GDM1 (cell line): ENCODE results near the gene STARD6.
"Not testable (repeated sequence)": the region's sequence is repeated elsewhere in the genome, so short reads cannot be mapped to it uniquely, and the experiment has no call there.

ENCODE experiments used
- DNase-seq: peaks from one replicate; lab custom pipeline; 2025; lab: John Stamatoyannopoulos, UW

The STARD6 gene

DNA sequence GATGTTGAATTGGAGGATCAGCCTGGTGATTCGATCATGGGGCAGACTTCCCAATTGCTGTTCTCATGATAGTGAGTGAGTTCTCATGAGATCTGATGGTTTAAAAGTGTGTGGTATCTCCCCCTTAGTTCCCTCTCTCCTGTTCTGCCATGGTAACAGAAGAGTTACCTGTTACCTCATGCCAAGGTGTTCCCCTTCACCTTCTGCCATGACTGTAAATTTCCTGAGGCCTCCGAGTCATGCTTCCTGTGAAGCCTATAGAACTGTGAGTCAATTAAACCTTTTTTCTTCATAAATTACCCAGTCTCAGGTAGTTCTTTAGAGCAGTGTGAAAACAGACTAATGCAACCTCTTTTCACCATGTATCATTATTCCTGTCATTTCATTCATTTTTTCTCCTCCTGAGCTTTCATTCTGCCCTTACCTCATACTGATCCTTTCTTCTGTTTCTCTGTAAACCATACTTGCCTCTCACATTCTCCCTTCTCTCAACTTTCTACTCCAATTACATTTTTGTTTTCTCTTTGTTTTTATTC lies 22.0 kb downstream of the STARD6 start:
- no peak for DNase-seq

DNA sequence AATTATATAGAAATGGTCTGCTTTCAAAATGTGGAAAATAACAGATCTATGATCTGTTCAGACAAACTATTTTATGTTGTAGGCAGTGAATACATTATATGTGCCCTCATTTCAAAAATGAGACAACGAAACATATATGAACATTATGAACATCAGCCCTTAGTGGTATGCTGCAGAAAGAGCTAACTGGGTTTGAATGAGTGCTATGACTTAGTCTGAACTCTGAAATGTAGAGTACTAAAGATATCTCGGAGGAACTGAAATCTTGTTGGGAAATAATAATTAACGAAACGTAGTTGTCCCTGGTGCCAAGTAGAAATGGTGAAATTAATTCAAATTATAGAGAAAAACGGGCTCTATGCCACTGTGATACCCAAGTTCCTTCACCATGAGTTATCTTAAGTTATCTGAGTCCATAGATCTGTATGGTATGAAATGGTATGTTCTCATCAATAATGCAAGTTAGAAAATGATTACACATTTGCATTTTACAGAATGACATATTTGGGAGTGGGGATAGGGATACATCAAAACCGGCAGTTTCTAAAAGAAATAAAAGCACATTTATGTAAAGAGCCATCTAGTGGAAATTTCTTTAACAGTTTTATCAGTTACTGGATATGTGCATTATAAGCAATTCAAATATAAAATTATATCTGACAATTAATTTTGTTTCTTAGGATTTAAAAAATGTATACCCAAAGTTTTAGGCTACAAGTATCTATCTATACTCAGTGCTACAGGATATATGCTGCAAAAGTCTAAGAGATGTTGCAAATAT lies 26.7 kb downstream of the STARD6 start:
- no peak for DNase-seq

DNA sequence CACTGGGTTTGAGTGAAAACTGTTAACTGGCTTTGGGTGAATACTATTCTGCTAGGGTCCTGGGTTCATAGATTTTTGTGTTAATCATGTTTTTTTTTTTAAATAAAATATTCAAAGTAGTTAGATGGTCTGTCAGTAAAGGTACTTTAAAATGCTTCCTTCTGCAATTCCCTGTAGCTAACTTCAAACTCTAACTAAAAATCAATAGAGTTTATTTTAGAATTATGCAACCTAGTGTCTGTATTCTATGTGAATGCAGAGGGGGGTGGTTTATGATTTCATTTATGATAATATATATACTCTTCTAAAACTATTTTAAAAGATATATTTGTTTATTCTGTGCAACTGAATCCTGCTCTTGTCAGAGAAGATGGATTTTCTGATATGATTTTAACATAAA lies 27.9 kb downstream of the STARD6 start:
- DNase-seq: no peak

DNA sequence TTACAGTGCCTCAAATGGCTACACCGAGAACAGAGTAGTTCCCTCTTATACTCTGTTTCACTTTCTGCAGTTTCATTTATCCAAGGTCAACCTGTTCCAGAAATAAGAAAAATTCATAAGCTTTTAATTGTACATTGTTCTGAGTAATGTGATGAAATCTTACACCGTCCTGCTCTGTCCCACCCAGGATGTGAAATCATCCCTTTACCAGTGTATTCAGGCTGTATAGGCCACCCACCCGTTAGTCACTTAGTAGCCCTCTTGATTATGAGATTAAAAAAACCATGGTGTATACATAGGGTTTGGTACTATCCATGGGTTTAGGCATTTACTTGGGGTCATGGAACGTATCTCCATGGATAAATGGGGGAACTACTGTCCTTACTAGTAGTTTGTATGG lies 29.8 kb downstream of the STARD6 start:
- DNase-seq: no peak

DNA sequence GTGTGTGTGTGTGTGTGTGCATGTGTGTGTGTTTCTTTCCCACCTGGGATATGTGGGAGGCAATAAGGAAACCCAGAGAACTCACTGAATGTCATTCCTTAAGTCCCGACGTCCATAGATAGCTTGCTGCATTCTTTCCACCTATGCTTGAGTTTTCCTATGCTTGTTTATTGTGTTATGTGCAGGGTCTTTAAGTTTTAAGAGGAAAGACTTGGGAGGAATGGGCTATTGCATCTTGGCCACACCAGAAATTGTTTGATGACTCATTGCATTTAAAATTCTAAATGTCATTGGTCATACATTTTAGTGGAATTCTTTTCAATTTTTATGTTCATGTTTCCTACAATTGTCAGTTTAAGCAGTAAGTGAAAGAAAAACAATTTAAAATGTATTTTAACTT lies 33.7 kb downstream of the STARD6 start:
- DNase-seq: no peak

DNA sequence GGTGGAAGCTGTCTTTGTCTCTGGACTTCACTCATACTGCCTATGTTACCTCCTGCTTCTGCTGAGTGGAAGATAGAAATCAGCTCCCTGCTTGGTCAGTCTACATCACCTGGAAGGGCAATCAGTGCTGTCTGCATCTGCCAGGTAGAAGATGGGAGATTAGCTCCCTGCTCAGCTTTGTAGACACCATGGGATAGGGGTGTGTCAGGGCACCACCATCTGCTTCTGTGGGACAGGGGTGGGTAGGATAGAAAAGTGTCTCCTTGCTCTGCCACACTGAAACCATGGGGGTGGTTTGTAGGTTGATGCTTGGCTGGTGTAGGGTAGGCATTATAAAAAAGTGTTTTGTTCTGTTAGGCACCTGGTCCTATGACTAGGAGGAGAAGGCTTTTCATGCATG lies 34.1 kb downstream of the STARD6 start:
- DNase-seq: no peak

DNA sequence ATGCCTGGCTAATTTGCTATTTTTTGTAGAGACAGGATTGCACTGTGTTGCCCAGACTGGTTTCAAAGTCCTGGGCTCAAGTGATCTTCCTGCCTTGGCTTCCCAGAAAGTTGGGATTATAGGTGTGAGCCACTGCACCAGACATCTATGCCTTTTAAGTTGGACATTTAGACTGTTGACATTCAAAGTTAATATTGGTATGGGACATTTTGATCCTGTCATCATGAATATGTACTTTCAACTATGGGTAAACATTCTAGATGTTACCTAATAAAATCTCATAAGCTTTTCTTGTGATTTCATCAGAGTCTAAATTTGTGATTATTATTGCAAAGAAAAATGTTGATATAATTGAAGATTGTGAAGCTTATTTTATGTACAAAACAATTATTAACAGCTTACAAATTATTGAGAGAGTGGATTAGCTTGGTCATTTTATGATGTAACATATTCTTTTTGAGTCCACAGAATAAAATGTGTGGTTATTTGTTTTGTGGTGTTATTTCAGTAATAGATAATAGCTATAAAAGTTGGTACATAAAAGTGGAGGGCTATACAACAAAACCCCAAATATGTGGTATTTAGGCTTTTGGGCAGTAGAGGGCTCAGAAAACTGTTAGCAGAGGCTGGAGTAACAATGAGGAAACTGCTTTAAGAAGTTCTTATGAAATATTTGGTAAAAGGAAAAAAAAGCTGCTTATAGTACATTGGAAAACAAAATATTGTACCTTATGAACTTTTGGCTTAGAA lies 41.4 kb downstream of the STARD6 start:
- DNase-seq: no peak

DNA sequence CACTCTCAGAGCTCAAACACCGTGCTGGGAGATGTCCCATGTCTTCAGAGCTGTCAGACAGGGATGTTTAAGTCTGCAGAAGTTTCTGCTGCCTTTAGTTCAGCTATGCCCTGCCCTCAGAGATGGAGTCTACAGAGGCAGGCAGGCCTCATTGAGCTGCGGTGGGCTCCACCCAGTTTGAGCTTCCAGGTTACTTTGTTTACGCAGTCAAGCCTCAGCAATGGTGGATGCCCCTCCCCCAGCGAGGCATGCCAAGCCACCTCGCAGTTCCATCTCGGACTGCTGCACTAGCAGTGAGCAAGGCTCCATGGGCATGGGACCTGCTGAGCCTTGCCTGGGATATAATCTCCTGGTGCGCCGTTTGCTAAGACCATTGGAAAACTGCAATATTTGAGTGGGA lies 48.1 kb downstream of the STARD6 start:
- DNase-seq: not testable (repeated sequence)

DNA sequence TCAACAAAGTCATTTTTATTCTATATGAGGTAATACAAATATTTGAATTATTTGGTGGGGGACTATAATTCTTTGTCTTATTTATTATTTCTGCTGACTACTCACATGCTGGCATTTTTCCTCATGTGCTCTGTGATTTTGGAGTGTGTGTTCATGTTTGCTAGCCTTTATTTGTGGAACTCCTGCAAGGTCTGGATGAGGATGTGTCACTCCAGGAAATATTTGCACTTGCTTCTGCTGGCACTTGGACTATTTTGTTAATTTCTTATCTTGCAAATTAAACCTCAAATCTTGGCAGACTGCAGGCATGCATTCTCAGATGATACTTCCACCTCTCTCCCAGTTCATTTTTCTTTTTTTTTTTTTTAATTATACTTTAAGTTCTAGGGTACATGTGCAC lies 54.2 kb downstream of the STARD6 start:
- DNase-seq: no peak

DNA sequence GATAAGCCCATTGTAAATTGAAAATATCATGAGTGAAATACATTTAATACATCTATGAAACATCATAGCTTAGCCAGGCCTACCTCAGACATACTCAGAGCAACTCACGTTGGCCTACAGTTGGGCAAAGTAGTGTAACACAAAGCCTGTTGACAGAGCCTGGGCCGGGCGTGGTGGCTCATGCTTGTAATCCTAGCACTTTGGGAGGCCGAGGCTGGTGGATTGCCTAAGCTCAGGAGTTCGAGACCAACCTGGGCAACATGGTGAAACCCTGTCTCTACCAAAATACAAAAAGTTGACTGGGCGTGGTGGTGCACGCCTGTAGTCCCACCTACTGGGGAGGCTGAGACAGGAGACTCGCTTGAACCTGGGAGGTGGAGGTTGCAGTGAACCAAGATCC lies 58.7 kb downstream of the STARD6 start:
- DNase-seq: not testable (repeated sequence)

DNA sequence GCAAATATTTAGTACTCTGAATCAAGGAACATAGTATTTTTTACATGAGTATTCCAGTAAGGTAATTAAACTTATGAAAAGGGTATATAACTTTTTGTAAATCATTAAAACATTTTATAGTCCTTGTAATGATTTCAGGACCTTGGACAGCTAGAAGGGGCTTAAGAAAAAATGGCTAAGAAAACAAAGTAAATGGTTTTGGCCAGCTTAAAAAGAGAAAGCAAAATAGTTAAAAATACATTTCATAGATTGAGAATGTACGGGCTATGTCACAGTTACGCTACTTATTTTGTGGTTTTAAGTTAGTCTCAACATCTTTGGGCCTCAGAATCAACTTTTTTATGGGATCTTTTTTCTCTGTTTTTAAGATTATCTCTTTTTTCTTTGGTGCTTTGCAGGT lies 61.6 kb downstream of the STARD6 start:
- DNase-seq: no peak

DNA sequence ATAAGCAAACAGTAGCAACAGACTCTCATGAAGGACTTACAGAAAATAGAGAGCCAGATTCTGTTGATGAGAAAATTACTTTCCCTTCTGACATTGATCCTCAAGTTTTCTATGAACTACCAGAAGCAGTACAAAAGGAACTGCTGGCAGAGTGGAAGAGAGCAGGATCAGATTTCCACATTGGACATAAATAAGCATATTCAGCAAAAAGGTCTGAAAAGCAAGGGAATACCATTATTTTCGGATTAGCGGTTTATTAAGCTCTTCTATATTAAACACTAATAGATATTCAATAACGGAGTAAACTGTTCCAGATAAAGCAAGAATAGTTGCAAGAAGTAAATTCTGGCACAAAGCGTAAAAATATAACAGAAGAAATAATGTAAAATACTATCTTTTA lies 63.4 kb downstream of the STARD6 start:
- no peak for DNase-seq

DNA sequence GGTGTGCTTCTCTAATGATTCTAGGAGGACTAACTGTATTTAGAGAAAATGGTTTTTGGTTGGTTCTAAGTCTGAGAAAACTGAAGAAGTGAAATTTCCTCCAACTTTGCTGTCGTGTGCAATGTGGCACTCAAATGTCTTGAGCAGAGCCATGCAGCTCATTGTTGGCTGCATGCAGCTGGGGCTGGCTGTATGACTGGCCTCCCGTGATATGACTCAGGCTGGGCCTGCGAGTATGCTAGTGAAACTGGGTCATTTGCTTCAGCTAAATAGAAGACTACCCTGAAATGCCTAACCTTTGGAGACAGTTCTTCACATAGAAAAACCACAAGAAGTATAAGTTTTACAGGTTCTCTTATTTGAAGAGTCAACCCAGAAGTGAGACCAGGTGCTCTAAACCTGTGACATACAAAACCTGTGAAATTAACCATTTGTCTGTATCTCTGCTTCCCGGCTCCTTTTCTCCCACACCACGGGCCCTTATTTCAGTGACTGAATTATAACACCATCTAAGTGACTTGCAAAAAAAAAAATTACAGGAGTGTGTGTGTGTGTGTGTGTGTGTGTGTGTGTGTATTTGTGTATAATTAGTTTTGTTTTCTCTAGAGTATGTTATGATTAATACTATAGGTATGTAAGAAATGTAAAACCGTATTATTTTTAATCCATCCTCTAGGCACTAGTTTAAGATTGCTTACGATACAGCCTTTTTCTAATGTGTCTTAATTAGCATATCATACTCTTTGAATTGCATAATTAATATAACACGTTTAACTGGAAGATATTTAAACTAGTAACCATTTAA lies 72.5 kb downstream of the STARD6 start:
- no peak for DNase-seq

DNA sequence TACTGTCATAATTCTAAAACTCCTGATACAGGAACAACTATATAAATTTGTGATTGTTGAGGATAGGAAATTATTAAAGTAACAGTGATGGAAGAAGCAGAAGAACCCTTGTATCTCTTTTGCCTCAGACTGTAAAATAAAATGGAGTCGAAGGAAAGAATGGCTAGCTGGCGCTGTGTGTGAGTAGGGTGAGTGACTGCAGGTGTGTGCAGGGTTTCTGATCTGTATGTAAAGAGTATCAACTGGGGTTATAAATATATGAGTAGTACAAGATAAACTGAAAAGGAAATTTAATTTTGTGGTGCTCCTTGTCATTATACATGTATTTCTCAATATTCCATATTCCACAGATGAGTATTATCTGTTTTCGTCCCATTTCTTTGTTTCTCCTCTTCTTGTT lies 73.1 kb downstream of the STARD6 start:
- no peak for DNase-seq

DNA sequence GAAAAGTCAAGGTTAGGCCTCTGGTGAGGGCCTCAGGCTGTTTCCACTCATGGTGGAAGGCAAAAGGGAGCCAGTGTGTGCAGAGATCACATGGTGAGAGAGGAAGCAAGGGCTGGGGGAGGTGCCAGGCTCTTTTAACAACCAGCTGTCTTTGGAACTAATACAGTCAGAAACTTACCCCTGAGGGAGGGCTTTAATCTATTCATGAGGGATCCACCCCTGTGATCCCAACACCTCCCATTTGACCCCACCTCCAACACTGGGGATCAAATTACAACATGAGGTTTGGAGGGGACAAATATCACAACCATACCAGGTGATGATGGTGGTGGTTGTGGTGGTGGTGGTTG lies 77.5 kb downstream of the STARD6 start:
- no peak for DNase-seq

DNA sequence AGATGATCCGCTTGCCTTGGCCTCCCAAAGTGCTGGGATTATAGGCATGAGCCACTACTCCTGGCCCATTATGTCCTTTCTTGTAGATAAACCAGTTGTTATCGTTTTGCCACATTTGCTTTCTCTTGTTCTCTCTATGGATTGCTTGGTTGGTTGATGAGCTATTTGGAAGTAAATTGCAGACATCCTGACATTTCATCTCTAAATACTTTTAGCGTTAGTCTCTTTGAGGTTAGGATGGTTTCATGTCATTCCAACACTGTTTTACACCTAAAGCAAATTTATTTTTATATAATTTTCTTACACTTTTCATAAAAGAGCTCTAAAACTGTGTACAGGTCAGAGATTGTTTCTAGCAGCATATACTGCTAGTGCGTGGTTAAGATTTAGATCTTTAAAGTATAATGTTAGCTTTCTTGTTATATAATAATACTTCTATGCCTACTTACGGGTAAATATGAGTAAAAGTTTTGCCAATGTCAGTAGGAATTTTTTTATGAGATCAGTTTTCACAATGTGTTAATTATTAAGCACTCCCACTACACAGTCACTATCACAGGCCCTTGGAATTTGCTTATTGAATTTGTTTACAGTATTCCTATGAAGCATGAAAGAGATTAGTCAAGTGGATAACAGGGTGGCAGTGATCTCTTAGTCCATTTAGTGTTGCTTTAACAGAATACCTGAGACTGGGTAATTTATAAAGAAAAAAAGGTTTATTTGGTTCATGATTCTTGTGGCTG lies 78.0 kb downstream of the STARD6 start:
- DNase-seq: no peak

DNA sequence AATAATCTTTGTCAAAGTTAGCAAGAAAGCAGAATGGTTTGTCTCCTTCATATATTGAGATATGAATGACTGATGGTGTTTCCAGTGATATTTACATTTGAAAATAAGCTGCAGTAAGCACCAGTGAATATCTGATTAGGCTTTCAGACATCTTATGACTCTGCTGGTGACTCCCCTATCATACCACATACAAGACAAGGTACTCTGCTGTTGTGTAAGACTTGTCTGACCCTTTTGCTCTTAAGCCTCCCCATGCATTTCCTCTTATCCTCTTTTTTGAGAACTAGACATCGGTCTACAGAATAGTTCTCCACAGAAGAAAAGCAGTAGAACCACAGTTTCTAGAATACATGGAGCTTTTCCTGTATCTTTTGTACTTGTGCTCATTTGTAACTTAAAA lies 79.0 kb downstream of the STARD6 start:
- DNase-seq: no peak

DNA sequence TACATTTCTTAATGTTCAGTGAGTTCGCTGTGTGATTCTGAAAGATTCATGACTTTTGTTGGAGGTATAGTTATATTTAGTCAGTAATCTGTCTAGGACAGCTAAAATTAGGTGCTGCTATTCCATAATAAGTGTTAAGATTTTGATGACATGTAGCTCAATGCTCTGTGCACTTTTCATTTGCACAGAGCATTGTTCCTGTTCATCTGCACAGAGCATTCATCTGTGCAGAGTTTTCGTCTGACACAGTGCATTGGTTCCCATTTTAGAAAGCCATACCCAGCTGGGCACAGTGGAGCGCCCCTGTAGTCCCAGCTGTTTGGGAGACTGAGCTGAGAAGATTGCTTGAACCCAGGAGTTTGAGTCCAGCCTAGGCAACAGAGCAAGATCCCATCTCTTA lies 79.8 kb downstream of the STARD6 start:
- DNase-seq: no peak
